Thyroid gland (tissue), 4 donors: ENCODE results near the gene SLMAP. TPM values are rescaled to one million over a fixed set of nuclear protein-coding genes. Genes with fewer than 3 reads are reported as not detected.

Experiments
- DNase-seq, 2 donors: peaks; one replicate each; pipeline ENCODE4 v3.0.0-alpha.2; 2019
- H3K27ac ChIP-seq, 3 donors: fragments of 200-600 bp; sonication (generic); 1 replicate in 2 of 3; 2 replicates in 1 of 3; pipeline ENCODE4 v1.5.1; 2016 to 2019; ENCODE audit warnings: mild to moderate bottlenecking in 1 of 3, moderate library complexity in 1 of 3
- H3K27me3 ChIP-seq: fragments of 200-600 bp; sonication (generic); one replicate; pipeline ENCODE4 v1.5.1; 2019
- H3K36me3 ChIP-seq, 2 donors: fragments of 200-600 bp; sonication (generic); one replicate each; pipeline ENCODE4 v1.5.1; 2016 to 2019
- H3K4me1 ChIP-seq, 2 donors: fragments of 200-600 bp; sonication (generic); one replicate each; pipeline ENCODE4 v1.5.1; 2017 to 2019
- H3K4me3 ChIP-seq, 3 donors: fragments of 200-600 bp; sonication (generic); replicated peaks in 1 of 3; 1 replicate in 2 of 3; 2 replicates in 1 of 3; pipeline ENCODE4 v1.5.1; 2016; ENCODE audit warnings: mild to moderate bottlenecking in 1 of 3
- H3K9me3 ChIP-seq: fragments of 200-600 bp; sonication (generic); one replicate; pipeline ENCODE4 v1.5.1; 2017
- CTCF ChIP-seq, 6 experiments: fragments of 200-600 bp in 3 of 6; fragments of 450-650 bp in 3 of 6; sonication (generic) in 3 of 6; IDR thresholded peaks; one replicate each; pipeline ENCODE4 v1.5.1; 2016 to 2019; ENCODE audit warnings: antibody characterized with exemption in 6 of 6, mild to moderate bottlenecking in 2 of 6, inconsistent platforms in 1 of 6, moderate library complexity in 1 of 6
- POLR2A ChIP-seq, 2 donors: fragments of 450-650 bp; IDR thresholded peaks; one replicate each; pipeline ENCODE4 v1.6.1; 2017; ENCODE audit warnings: antibody characterized with exemption in 2 of 2, mild to moderate bottlenecking in 2 of 2, moderate library complexity in 1 of 2
- whole genome bisulfite sequencing, 2 donors: methylation state at CpG; one replicate each; pipeline ENCODE4 v1.1.5; 2017; 5-methylcytosine and 5-hydroxymethylcytosine counted together
- intact Hi-C: fragments of 100-400 bp; cut with DNase I; formaldehyde crosslinking; loops from one replicate; pipeline ENCODE4 v1.15.1; 2023
- total RNA-seq, 4 donors: library from RNA; depleted of rRNA; stranded (reverse); fragments of >200 nt; gene quantifications; one replicate each; pipeline ENCODE4 v1.2.3, GENCODE V29; 2016

Gene SLMAP
- total RNA-seq, 4 donors from 2014 or later, result 79.7 to 89.4 (median 83.4) TPM

- Histone ChIP-seq H3K4me1 (peaks cover 0 to 25% of the 10 kb centered on the region in 2 donors), H3K9me3 (no peaks in the 10 kb centered on the region), H3K4me3 (no peak overlapping the region), H3K27ac (peak overlapping the region in 1 of 3 donors; percentile 51), H3K36me3 (no peaks in the 10 kb centered on the region), H3K27me3 (no peaks in the 10 kb centered on the region)
- 65 to 71% methylated on average over 20 to 21 of the region's 21 CpGs for WGBS, 2 donors
- DNase-seq, result peak in 1 of 2 donors; percentile 53
- no peak for TF ChIP-seq POLR2A (IDR thresholded peaks at IDR 0.05)
- TF ChIP-seq CTCF (IDR thresholded peaks at IDR 0.05), result no peak
- intact Hi-C loops, result no loop called here
Measured at GRCh38 chr3:57961177-57961827, 205.2 kb downstream of the SLMAP start.

- peak overlapping the region in 1 of 3 donors; percentile 51 for H3K27ac ChIP-seq
- DNase-seq, result no peak
- H3K9me3 ChIP-seq, result no peaks in the 10 kb centered on the region
- peaks cover 0 to 25% of the 10 kb centered on the region in 2 donors for H3K4me1 ChIP-seq
- no peak overlapping the region for H3K4me3 ChIP-seq
- H3K27me3 ChIP-seq, result no peaks in the 10 kb centered on the region
- intact Hi-C loops, result no loop called here
- H3K36me3 ChIP-seq, result no peaks in the 10 kb centered on the region
- TF ChIP-seq POLR2A (IDR thresholded peaks at IDR 0.05), result no peak
- TF ChIP-seq CTCF (IDR thresholded peaks at IDR 0.05), result peak in 3 of 6 experiments; percentile 19 to 31 (median 20)
- 87 to 94% methylated on average over 5 of the region's 5 CpGs for WGBS, 2 donors
Measured at GRCh38 chr3:57961828-57962447, 205.8 kb downstream of the SLMAP start.

GRCh38 chr3:57962448-57962834 lies 206.3 kb downstream of the SLMAP start:
- no peak overlapping the region for H3K4me3 ChIP-seq
- no peak overlapping the region for H3K27ac ChIP-seq
- no peak for TF ChIP-seq CTCF (IDR thresholded peaks at IDR 0.05)
- no peak for TF ChIP-seq POLR2A (IDR thresholded peaks at IDR 0.05)
- no peaks in the 10 kb centered on the region for H3K27me3 ChIP-seq
- DNase-seq, result no peak
- intact Hi-C loops, result no loop called here
- no peaks in the 10 kb centered on the region for H3K36me3 ChIP-seq
- no peaks in the 10 kb centered on the region for H3K9me3 ChIP-seq
- H3K4me1 ChIP-seq, result peaks cover 0 to 25% of the 10 kb centered on the region in 2 donors
- WGBS, 2 donors, result 90 to 95% methylated on average over 6 of the region's 6 CpGs

GRCh38 chr3:57963811-57964346 lies 207.8 kb downstream of the SLMAP start:
- Histone ChIP-seq H3K27ac (no peak overlapping the region), H3K4me3 (no peak overlapping the region), H3K36me3 (no peaks in the 10 kb centered on the region), H3K4me1 (peaks cover 0 to 22% of the 10 kb centered on the region in 2 donors), H3K9me3 (no peaks in the 10 kb centered on the region), H3K27me3 (no peaks in the 10 kb centered on the region)
- intact Hi-C loops, result no loop called here
- WGBS, 2 donors, result 79% methylated on average over 7 of the region's 7 CpGs
- no peak for DNase-seq
- TF ChIP-seq POLR2A (IDR thresholded peaks at IDR 0.05), result no peak
- TF ChIP-seq CTCF (IDR thresholded peaks at IDR 0.05), result no peak

- no peak for TF ChIP-seq CTCF (IDR thresholded peaks at IDR 0.05)
- TF ChIP-seq POLR2A (IDR thresholded peaks at IDR 0.05), result no peak
- H3K27me3 ChIP-seq, result no peaks in the 10 kb centered on the region
- 32 to 54% methylated on average over 4 of the region's 4 CpGs for WGBS, 2 donors
- peaks cover 0 to 7% of the 10 kb centered on the region in 2 donors for H3K4me1 ChIP-seq
- no peak for DNase-seq
- no peak overlapping the region for H3K27ac ChIP-seq
- no peaks in the 10 kb centered on the region for H3K36me3 ChIP-seq
- no peaks in the 10 kb centered on the region for H3K9me3 ChIP-seq
- H3K4me3 ChIP-seq, result no peak overlapping the region
- intact Hi-C loops, result no loop called here
Measured at GRCh38 chr3:57966829-57967228, 210.7 kb downstream of the SLMAP start.
